HFFc6 (cell line): Measurements from ENCODE around the gene FOXK2. TPM values are rescaled to one million over a fixed set of nuclear protein-coding genes. Genes with fewer than 3 reads are reported as not detected.

ENCODE experiments used
- DNase-seq: peaks from one replicate; pipeline ENCODE4 v3.0.0-alpha.2; 2018
- H3K27ac Mint-ChIP-seq: 2 replicates; pipeline ENCODE4 v1.8.0; 2020; ENCODE audit warnings: mild to moderate bottlenecking, mixed read lengths
- H3K27me3 Mint-ChIP-seq: 2 replicates; pipeline ENCODE4 v1.8.0; 2021; ENCODE audit warnings: mild to moderate bottlenecking, moderate library complexity, mixed read lengths; ENCODE audit not compliant: insufficient read depth
- H3K36me3 Mint-ChIP-seq: 2 replicates; pipeline ENCODE4 v1.8.0; 2021; ENCODE audit warnings: low read depth, mixed read lengths
- H3K4me1 Mint-ChIP-seq: 2 replicates; pipeline ENCODE4 v1.8.0; 2020; ENCODE audit warnings: low read depth, mixed read lengths
- H3K4me3 Mint-ChIP-seq: 2 replicates; pipeline ENCODE4 v1.8.0; 2020; ENCODE audit warnings: mild to moderate bottlenecking, moderate library complexity, mixed read lengths
- H3K9me3 Mint-ChIP-seq: 2 replicates; pipeline ENCODE4 v1.8.0; 2020; ENCODE audit warnings: mild to moderate bottlenecking, mixed read lengths
- CTCF ChIP-seq: fragments of 200-600 bp; sonication (generic); IDR thresholded peaks from 2 replicates; pipeline ENCODE4 v1.5.0; 2021; ENCODE audit warnings: antibody characterized with exemption, mild to moderate bottlenecking
- total RNA-seq, 6 experiments: library from RNA; stranded (reverse); fragmentation: NEBNext Ultra II Directional; extraction: Animal tissue kit (Norgen Biotek cat#: 25700); gene quantifications; 2 replicates in 1 of 6; 3 replicates in 5 of 6; pipeline ENCODE4 v1.2.3, GENCODE V29; 2021

FOXK2 gene
- total RNA-seq, 6 experiments from 2014 or later = 38.6 to 46.3 (median 41.1) TPM

DNA sequence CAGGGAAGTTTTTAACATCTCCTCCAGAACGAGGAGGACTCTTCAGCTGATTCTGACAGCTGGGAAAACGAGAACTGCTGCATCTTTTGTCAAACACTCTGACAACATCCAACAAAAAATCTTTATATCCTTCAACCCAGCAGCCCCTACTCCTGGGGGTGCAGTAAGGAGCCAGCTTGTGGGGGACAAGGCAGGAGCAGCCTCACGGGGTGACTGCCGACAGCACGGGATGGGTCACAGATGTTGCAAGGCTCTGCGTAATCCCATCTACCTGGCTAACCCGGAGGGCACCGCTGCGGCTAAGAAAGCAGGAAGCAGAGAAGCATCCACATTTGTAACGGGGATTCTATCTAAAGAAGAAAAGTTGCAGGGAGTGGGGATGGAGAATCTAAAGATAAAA lies 100.1 kb downstream of the FOXK2 start:
- Mint-ChIP-seq H3K27me3 (peaks cover 4% of the 10 kb centered on the region; the same call in 1 of the 2 replicates), H3K9me3 (no peaks in the 10 kb centered on the region), H3K27ac (no peak overlapping the region), H3K36me3 (peaks cover 42% of the 10 kb centered on the region), H3K4me1 (no peaks in the 10 kb centered on the region), H3K4me3 (no peak overlapping the region)
- no peak for TF ChIP-seq CTCF
- DNase-seq = no peak

GRCh38 chr17:82623707-82624106 lies 104.2 kb downstream of the FOXK2 start:
- peaks cover 30% of the 10 kb centered on the region for H3K36me3 Mint-ChIP-seq
- H3K27me3 Mint-ChIP-seq = peaks cover 4% of the 10 kb centered on the region; the same call in 1 of the 2 replicates
- TF ChIP-seq CTCF = no peak
- H3K27ac Mint-ChIP-seq = no peak overlapping the region
- H3K4me1 Mint-ChIP-seq = no peaks in the 10 kb centered on the region
- no peaks in the 10 kb centered on the region for H3K9me3 Mint-ChIP-seq
- H3K4me3 Mint-ChIP-seq = no peak overlapping the region
- no peak for DNase-seq

DNA sequence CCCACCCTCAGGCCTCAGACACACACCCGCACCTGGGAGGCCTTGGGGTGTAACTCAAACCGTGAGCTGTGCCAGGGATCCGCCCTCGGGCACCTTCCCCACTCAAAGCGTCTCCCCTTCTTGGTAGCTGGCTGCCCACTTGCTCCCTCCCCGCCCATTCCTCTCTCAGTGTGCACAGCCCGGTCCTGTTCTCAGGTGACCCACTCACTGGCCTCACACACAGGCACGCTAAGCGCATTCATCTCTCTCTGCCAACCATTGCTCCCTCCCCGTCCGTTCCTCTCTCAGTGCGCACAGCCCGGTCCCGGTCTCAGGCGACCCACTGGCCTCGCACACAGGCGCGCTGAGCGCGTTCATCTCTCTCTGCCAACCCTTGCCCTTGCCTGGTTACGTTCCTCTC lies 107.9 kb downstream of the FOXK2 start:
- H3K27ac Mint-ChIP-seq = no peak overlapping the region
- H3K9me3 Mint-ChIP-seq = no peaks in the 10 kb centered on the region
- no peak for DNase-seq
- H3K27me3 Mint-ChIP-seq = no peaks in the 10 kb centered on the region
- no peaks in the 10 kb centered on the region for H3K4me1 Mint-ChIP-seq
- no peak for TF ChIP-seq CTCF
- no peak overlapping the region for H3K4me3 Mint-ChIP-seq
- peaks cover 12% of the 10 kb centered on the region for H3K36me3 Mint-ChIP-seq

DNA sequence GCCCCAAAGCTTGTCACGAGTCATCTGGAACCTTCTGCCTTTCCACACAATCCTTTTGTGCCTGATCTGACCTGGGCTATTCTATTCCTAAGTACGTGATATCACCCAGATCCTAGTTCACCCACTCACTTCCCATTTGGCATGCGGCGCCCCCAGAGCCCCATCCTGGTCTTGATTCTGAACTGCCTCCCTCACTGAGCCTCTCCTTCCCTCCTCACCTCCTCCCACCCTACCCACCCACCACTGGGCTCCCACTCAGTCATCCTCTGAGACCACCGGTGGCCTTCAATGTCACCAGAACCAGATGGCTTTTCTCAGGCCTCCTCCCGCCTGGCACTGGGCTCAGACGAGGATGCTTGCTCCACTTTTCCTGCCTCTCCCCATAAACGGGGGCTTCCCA lies 110.2 kb downstream of the FOXK2 start:
- Mint-ChIP-seq H3K4me3 (no peak overlapping the region), H3K36me3 (peaks cover 6% of the 10 kb centered on the region; the same call in 1 of the 2 replicates), H3K9me3 (no peaks in the 10 kb centered on the region), H3K27me3 (no peaks in the 10 kb centered on the region), H3K4me1 (no peaks in the 10 kb centered on the region), H3K27ac (no peak overlapping the region)
- no peak for TF ChIP-seq CTCF
- no peak for DNase-seq

DNA sequence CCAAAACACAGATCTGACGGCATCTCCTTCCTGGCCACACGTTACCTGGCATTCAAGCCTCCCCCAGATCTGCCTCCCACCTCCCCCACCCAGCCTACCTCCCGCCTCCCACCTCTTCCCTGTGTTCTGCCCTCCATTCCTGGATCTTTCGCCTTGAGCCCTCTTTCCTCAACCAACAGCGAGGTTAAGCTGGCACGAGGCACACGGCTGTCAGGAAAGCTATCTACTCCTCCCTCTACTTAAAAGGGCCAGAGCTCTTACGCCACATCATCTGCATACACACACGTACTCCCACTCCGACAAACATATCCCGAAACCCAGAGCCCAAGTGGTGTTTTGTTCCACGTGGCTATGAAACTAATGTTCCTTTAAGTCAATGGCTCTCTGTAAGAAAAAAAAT lies 110.7 kb downstream of the FOXK2 start:
- Mint-ChIP-seq H3K4me3 (no peak overlapping the region), H3K36me3 (peaks cover 6% of the 10 kb centered on the region; the same call in 1 of the 2 replicates), H3K9me3 (no peaks in the 10 kb centered on the region), H3K4me1 (no peaks in the 10 kb centered on the region), H3K27me3 (no peaks in the 10 kb centered on the region), H3K27ac (no peak overlapping the region)
- DNase-seq = no peak
- TF ChIP-seq CTCF = no peak

DNA sequence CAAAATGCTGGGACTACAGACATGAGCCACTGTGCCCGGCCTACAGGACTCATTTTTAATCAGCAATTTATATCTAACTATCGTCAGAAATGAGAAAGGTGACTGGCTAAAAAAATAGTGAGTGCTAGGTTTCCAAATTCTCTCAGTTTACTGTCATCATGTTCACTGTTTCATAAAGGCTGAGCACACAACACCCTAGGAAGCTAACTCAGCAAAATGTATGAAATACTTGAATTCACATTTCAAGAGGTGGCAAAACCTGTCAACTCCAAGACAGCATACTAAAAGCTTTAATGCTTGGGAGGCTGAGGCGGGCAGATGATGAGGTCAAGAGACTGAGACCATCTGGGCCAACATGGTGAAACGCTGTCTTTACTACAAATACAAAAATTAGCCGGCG lies 112.0 kb downstream of the FOXK2 start:
- Mint-ChIP-seq H3K36me3 (peaks cover 8% of the 10 kb centered on the region; the same call in 1 of the 2 replicates), H3K4me1 (no peaks in the 10 kb centered on the region), H3K27me3 (no peaks in the 10 kb centered on the region), H3K4me3 (no peak overlapping the region), H3K27ac (no peak overlapping the region), H3K9me3 (no peaks in the 10 kb centered on the region)
- no peak for DNase-seq
- no peak for TF ChIP-seq CTCF
